HG03460 (cell line): ENCODE data around the gene CCER1.

ENCODE experiments used
- ATAC-seq: cut with Tn5 transposase; IDR thresholded peaks from one replicate; pipeline ENCODE4 v1.9.1; 2021; ENCODE audit not compliant: unreplicated experiment

Gene CCER1

GRCh38 chr12:90969346-90969745 lies 14.4 kb upstream of the CCER1 start:
- ATAC-seq: no peak

- no peak for ATAC-seq
Measured at GRCh38 chr12:90965204-90965603, 10.2 kb upstream of the CCER1 start.

GRCh38 chr12:90964616-90965015 lies 9.6 kb upstream of the CCER1 start:
- no peak for ATAC-seq

- no peak for ATAC-seq
Measured at GRCh38 chr12:90963946-90964345, 9.0 kb upstream of the CCER1 start.

GRCh38 chr12:90961154-90961553 lies 6.2 kb upstream of the CCER1 start:
- no peak for ATAC-seq

GRCh38 chr12:90959538-90960139 lies 4.7 kb upstream of the CCER1 start:
- peak; percentile 68 for ATAC-seq

- no peak for ATAC-seq
Measured at GRCh38 chr12:90959032-90959431, 4.1 kb upstream of the CCER1 start.

- ATAC-seq: no peak
Measured at GRCh38 chr12:90958347-90958746, 3.4 kb upstream of the CCER1 start.

GRCh38 chr12:90954428-90954827 lies 548 bp downstream of the CCER1 start:
- no peak for ATAC-seq

GRCh38 chr12:90953956-90954421 lies 987 bp downstream of the CCER1 start:
- no peak for ATAC-seq

GRCh38 chr12:90951432-90952105 lies 3.4 kb downstream of the CCER1 start:
- ATAC-seq: no peak

GRCh38 chr12:90947869-90948268 lies 7.1 kb downstream of the CCER1 start:
- no peak for ATAC-seq

GRCh38 chr12:90945070-90945649 lies 9.8 kb downstream of the CCER1 start:
- no peak for ATAC-seq

GRCh38 chr12:90943255-90943654 lies 11.7 kb downstream of the CCER1 start:
- no peak for ATAC-seq

GRCh38 chr12:90940872-90941499 lies 14.0 kb downstream of the CCER1 start:
- no peak for ATAC-seq

- ATAC-seq: no peak
Measured at GRCh38 chr12:90939382-90939781, 15.6 kb downstream of the CCER1 start.

- no peak for ATAC-seq
Measured at GRCh38 chr12:90938451-90938850, 16.5 kb downstream of the CCER1 start.

GRCh38 chr12:90937651-90938050 lies 17.3 kb downstream of the CCER1 start:
- ATAC-seq: no peak

GRCh38 chr12:90936230-90937005 lies 18.6 kb downstream of the CCER1 start:
- ATAC-seq: no peak

GRCh38 chr12:90925562-90925961 lies 29.4 kb downstream of the CCER1 start:
- no peak for ATAC-seq

GRCh38 chr12:90924406-90924805 lies 30.6 kb downstream of the CCER1 start:
- ATAC-seq: no peak
